Measurements from ENCODE around the gene CORO7. TPM values are rescaled to one million over a fixed set of nuclear protein-coding genes. Genes with fewer than 3 reads are reported as not detected.

The CORO7 gene
- total and polyA plus RNA-seq, 11 donors, result 7.2 to 39.7 (median 10.1) TPM

GRCh38 chr16:4460936-4461249, 44.5 kb upstream of the CORO7 start:
- intact Hi-C loops (cut with DNase I), result no loop called here
- Histone ChIP-seq H3K36me3 (peaks cover 0 to 82% (median 56%) of the 10 kb centered on the region in 9 donors), H3K27me3 (no peaks in the 10 kb centered on the region), H3K9me3 (no peaks in the 10 kb centered on the region), H3K4me3 (no peak overlapping the region), H3K4me1 (peaks cover 0 to 20% (median 0%) of the 10 kb centered on the region in 12 donors), H3K27ac (no peak overlapping the region)
- DNase-seq (no peak), ATAC-seq (no peak)
- TF ChIP-seq CTCF (IDR thresholded peaks at IDR 0.05) (no peak), POLR2A (IDR thresholded peaks at IDR 0.05) (no peak)
- 85 to 93% (median 90%) methylated on average over 5 of the region's 5 CpGs for WGBS, 4 donors

GRCh38 chr16:4455951-4456350, 39.6 kb upstream of the CORO7 start:
- H3K9me3 ChIP-seq, result no peaks in the 10 kb centered on the region
- 73 to 89% (median 83%) methylated on average over 5 to 10 of the region's 10 CpGs for WGBS, 4 donors
- no peak overlapping the region for H3K4me3 ChIP-seq
- H3K4me1 ChIP-seq, result peaks cover 0 to 13% (median 0%) of the 10 kb centered on the region in 12 donors
- H3K27me3 ChIP-seq, result no peaks in the 10 kb centered on the region
- no peak for DNase-seq
- no peak overlapping the region for H3K27ac ChIP-seq
- TF ChIP-seq POLR2A (IDR thresholded peaks at IDR 0.05), result no peak
- no peak for TF ChIP-seq CTCF (IDR thresholded peaks at IDR 0.05)
- H3K36me3 ChIP-seq, result peaks cover 0 to 99% (median 71%) of the 10 kb centered on the region in 9 donors
- ATAC-seq, result no peak
- intact Hi-C loops (cut with DNase I), result no loop called here

GRCh38 chr16:4455081-4455480, 38.7 kb upstream of the CORO7 start:
- WGBS, 4 donors, result 86 to 94% (median 92%) methylated on average over 6 to 14 of the region's 14 CpGs
- intact Hi-C loops (cut with DNase I), result no loop called here
- H3K36me3 ChIP-seq, result peaks cover 0 to 99% (median 78%) of the 10 kb centered on the region in 9 donors
- H3K4me1 ChIP-seq, result peaks cover 0 to 13% (median 0%) of the 10 kb centered on the region in 12 donors
- TF ChIP-seq CTCF (IDR thresholded peaks at IDR 0.05), result no peak
- no peak for TF ChIP-seq POLR2A (IDR thresholded peaks at IDR 0.05)
- H3K27me3 ChIP-seq, result no peaks in the 10 kb centered on the region
- no peak overlapping the region for H3K4me3 ChIP-seq
- ATAC-seq (no peak), DNase-seq (no peak)
- no peaks in the 10 kb centered on the region for H3K9me3 ChIP-seq
- no peak overlapping the region for H3K27ac ChIP-seq

GRCh38 chr16:4454623-4455022, 38.2 kb upstream of the CORO7 start:
- H3K9me3 ChIP-seq, result no peaks in the 10 kb centered on the region
- peaks cover 0 to 10% (median 0%) of the 10 kb centered on the region in 12 donors for H3K4me1 ChIP-seq
- DNase-seq, result no peak
- H3K36me3 ChIP-seq, result peaks cover 0 to 99% (median 82%) of the 10 kb centered on the region in 9 donors
- no peak overlapping the region for H3K27ac ChIP-seq
- intact Hi-C loops (cut with DNase I), result no loop called here
- TF ChIP-seq CTCF (IDR thresholded peaks at IDR 0.05) (no peak), POLR2A (IDR thresholded peaks at IDR 0.05) (no peak)
- no peak for ATAC-seq
- H3K4me3 ChIP-seq, result no peak overlapping the region
- WGBS, 4 donors, result 73 to 78% (median 76%) methylated on average over 8 to 9 of the region's 9 CpGs
- H3K27me3 ChIP-seq, result no peaks in the 10 kb centered on the region
